HG03571 (cell line): Measurements from ENCODE around the gene EPB41L4B.
A peak's percentile ranks its signal among the peaks of the same experiment; 100 is the strongest.
"Not testable (repeated sequence)": the region's sequence is repeated elsewhere in the genome, so short reads cannot be mapped to it uniquely, and the experiment has no call there.

ENCODE experiments used
- ATAC-seq: cut with Tn5 transposase; IDR thresholded peaks from one replicate; pipeline ENCODE4 v1.9.1; 2021; ENCODE audit not compliant: unreplicated experiment

EPB41L4B gene

DNA sequence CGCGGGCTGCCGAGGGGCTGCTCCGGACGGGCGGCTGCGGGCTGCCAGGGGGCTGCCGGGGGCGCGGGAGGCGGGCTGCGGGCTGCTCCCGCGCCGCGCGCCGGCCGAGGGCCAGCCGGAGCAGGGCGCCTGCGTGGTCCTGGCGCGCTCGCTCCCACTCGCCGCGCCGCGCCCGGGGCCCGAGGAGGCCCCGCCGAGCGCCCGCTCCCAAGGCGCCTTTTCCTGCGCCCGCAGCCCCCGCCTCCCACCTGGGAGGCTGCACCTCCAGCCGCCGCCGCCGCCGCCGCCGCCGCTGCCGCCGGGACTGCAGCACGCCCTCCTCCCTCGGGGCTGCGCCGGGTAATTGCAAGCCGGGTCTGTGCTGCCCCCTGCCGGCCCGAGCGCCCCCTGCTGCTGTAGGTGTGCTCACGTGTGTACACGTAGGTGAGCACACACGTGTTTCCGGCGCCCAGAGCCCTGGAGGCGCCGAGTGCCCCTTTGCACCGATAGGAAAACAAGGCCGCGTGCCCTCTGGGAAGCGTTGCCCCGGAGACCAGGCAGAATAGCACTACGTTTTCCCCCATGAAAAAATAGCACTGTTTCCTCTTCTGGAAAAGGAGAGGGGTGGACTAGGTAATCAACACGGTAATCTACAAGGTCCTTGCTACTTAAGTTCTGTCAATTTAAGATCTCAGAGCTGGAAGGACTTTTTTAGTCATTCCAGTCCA lies at the start of gene EPB41L4B:
Gene EPB41L4B, minus strand, starts transcription at position 318 of the 707 bp plus-strand sequence. CDS start 613 bp downstream, outside the sequence.
- peak; percentile 98 for ATAC-seq

DNA sequence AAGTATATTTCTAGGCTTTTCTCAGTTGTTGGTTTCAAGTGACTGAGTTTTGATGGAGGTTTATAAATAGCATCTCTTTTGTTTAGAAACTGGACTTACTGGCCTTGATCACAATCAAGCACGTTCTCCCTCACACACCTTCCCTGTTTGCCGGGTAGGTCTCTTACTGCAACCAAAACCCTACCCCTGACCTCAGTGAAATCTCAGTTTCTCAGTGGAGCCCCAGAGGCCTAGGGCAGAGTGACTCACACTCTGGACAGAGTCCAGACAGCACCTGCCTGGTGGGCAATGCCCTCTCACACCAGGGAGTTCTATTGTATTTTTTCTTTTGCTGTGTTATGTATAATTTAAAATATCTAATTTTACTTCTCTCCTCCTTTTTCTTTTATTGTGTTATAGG lies 48.4 kb upstream of the EPB41L4B start:
- no peak for ATAC-seq

DNA sequence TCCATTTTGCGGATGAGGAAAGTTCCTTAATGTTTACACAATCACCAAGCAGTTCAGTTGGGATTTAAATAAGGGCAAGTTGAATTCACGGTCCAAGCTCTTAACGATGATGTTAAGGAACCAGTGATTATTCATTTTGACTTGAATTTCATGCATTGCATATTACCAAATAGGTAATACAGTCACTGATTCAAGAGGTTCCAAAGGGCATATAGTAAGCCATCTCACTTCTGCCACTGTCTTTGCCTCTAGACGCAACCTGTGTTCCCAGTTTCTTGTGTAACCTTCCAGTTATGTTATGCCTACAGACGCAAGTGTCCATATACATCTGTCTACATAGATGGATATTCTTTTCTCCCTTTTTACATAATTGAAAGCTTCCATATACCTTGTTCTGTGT lies 39.9 kb upstream of the EPB41L4B start:
- no peak for ATAC-seq

DNA sequence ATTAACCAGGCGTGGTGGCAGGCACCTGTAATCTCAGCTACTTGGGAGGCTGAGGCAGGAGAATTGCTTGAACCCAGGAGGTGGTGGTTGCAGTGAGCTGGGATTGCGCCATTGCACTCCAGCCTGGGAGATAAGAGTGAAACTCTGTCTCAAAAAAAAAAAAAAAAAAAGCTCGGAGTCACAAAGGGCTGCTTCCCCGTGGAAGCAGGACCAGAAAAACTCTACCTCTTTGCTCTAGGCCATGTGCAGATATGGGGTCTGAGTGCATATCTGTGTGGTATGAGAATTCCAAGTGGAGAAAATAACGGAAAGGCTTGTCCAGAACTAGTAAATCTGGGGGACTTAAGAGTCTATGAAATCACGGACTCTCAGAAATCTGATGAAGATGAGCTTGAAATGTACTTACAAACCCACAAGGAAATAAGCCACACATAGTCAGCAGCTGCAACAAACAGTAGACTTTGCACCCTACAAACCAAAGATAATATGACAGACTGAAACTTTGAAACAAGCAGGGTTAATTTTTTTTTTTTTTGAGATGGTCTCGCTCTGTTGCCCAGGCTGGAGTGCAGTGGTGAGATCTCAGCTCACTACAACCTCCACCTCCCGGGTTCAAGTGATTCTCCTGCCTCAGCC lies 38.2 kb upstream of the EPB41L4B start:
- not testable (repeated sequence) for ATAC-seq

DNA sequence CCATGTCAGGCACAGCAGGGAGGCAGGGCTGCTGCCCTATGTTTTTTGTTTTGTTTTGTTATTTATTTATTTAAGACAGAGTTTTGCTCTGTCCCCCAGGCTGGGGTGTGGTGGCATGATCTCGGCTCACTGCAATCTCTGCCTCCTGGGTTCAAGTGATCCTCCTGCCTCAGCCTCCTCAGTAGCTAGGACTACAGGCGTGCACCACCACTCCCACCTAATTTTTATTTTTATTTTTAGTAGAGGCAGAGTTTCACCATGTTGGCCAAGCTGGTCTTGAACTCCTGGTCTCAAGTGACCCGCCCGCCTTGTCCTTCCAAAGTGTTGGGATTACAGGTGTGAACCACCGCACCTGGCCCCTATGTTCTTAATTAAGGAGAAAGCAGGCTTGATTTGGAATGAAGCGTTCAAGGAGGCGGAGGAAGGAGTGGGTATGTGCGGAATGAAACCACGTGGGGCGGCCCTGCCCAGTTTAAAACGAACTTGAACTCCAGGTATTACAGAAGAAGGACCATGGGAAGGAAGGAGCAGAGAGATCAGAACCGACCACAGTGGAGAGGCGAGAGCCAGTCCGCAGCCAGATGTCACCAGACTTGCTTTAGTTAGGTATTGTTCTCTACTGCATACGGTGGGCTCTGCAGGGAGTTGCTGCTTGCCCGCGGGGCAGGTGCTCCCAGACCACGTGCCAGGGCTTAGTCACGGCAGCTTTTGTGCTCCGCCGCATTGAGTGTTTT lies 34.9 kb upstream of the EPB41L4B start:
- no peak for ATAC-seq

DNA sequence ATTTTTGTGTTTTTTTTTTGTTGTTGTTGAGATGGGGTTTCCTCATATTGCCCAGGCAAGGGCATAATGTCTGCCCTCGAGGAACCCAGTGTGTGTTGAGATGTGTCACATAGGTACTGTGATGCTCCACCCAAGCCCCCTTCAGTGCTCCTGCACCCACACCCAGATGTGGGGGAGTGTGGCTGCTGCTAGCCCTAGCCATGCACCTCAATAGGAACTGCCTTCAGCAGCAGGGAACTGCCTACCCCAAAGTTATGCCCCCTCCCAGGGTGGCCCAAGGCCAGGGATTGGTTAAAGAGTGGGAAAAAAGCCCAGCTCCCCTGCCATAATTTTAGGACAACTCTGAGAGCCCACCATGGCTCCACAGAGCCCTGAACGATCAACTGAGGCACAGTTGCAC lies 33.3 kb upstream of the EPB41L4B start:
- ATAC-seq, result no peak

DNA sequence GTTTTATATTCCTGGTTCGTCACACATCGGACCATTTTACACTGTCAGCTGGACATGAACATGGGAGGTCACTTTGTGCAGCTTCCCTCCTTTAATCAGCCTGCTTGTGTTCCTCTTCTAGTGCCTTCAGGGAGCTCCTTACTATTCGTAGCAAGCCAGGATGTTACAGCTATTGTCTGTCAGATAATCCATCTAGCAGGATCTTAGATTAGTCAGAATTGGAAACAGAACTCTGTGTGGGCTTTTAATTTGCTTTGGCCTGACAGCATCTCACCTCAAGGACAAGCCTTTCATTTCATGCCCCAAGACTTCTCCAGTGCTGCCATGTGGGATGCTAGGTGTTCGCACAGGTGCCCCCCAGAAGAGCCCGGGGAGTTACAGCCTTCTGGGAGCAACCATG lies 30.2 kb upstream of the EPB41L4B start:
- ATAC-seq, result no peak

DNA sequence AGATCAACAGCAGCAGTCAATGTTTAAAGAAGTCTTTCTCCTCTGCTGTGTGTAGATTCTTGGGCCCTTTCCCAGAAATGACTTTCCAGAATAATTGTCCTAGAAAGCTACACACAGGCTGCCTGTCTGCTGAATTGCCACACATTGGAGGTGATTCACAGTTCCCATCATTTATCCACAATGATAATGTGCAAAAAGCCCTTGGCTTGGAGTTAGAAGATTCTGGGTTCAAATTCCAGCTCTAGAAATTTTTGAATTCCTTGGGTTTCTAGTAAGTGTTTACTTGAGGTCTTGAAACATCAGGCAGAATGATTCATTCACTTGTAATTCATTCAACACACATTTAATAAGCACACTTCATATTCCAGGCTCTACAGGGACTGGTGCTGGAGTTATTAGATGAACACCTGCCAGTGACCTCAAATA lies 28.6 kb upstream of the EPB41L4B start:
- ATAC-seq, result no peak

DNA sequence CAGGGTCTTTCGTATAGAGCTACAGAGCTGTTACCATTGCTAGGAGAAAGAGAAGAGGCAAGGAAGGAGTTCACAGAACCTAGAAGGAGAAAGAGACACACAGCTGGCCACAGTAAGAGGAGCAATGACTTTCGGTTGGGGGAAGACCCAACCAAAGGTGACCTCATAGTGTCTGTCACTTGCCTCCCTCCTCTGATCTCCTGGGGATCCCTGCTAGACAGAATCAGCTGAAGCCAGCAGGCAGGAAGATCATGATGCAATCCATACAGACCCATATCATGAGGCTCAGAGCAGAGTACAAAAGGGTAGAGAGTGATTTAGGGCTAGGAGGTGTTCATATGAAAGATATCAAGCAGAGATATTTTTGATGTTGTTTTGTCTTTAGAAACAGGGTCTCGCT lies 26.0 kb upstream of the EPB41L4B start:
- ATAC-seq, result no peak

DNA sequence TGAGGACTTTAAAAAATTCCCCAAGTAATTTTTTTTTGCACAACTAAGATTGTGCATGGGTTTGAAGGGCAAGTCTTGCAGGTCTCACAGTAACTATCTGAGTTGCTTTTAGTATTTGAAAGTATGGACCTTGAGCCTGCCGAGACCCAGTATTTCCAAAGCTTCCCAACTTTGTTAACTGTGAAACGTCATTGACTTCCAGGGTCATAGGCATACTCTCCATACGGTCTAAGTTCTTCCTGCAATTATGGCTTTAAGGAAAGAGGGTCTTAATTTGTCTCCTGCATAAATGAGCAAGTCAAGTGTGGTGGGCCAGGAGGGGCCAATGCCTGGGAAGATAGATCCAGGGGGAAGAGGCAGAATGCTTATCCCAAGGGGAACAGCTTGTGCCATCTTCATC lies 24.0 kb upstream of the EPB41L4B start:
- ATAC-seq, result no peak

DNA sequence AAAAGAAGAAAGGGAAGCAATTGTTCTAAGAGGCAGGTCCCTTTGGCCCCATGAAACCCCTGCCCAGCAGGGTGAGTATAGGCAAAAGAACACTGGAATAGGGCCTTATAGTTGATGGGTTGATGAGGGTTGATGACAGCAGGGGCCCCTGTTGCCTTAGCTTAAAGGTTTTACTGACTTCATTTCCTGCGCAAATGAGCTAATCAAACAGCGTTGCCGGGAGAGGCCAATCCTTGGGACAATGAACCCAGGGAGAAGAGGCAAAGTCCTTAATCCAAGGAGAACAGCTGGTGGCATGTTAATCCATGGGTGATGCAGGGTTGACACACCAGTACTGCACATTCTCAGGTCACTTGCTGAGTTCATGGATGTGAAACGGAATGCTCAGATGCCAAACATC lies 22.0 kb upstream of the EPB41L4B start:
- ATAC-seq, result no peak

DNA sequence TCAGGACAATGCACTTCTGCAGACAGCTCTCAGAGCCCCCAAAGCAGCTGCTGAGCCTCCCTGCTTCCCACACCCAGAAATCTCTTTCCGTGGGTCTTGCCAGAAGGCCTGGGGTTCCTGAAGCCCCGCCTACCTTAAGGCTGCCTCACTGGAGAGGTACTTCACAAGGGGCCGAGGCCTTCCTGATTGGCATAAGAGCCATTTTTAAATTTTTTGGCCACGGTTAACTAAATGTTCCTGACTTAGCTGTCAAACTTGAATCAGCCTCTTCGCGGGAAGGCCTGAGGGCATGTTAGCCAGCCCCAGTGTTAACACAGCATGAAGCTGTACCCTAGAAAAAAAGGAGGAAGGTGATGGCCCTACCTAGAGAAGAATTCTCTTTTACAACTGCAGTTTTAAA lies 20.7 kb upstream of the EPB41L4B start:
- ATAC-seq, result no peak

DNA sequence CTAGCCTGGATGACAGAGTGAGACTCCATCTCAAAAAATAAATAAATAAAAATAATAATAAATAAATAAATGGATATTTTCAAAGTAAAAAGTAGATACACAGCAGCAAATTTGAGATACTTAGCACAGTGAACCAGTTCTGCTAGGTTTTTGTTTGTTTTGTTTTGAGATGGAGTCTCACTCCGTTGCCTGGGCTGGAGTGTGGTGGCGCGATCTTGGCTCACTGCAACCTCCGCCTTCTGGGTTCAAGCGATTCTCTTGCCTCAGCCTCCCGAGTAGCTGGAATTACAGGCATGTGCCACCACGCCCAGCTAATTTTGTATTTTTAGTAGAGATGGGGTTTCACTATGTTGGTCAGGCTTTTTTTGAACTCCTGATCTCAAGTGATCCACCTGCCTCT lies 20.1 kb upstream of the EPB41L4B start:
- ATAC-seq, result not testable (repeated sequence)

DNA sequence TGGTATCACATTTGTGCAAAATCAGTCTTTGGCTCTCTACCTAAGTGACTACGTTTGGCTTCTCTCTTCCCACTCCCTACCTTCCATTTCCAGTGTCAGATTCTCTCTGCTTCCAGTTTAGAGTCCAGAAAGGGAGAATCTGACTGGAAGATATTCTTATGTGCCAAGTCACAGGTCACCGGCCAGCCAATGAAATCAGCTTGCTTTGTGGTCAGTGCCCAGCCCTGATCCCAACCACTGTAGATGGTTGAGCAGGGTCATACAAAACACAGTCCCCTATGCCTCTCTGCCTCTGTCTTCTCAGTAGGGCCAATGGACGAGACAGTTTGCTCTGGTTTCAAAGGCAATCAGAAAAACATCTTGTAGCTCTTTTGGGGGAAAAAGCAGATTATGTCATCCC lies 15.6 kb upstream of the EPB41L4B start:
- no peak for ATAC-seq

DNA sequence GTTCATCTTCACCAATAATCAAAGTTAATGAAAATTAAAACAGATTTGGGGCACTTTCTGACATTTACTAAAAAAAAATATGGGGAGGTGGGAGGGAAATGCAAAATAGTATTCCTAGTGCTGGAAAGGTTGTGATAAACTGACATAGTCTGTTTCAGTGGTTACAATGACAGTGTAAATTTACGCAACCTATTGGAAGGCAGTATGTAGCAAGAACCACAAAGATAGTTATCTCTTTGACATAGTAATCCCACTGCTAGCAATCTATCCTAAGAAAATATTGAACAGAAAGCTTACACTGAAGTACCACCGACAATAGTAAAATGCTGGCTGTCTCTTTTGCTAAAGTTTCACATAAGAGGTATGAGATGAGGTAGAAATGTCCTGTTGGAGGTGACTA lies 15.1 kb upstream of the EPB41L4B start:
- ATAC-seq, result no peak

DNA sequence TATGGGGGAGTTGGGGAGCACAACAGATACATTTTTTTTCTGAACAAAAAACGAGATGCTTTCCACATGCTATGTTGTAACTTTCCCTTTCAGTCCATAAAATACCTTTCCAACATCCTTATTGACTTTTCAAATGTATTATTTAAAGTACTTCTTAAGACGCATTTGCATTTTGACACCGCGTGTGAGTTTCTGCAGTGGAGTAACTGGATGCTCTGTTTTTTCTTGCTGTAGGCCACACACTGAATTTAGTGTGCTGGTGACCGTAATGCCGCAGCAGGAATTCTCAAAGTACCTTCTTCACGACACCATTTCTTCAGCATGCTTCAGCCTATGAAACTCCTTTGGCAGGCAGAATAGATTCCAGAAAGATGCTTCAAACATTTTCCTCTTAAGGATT lies 14.3 kb upstream of the EPB41L4B start:
- ATAC-seq, result no peak

DNA sequence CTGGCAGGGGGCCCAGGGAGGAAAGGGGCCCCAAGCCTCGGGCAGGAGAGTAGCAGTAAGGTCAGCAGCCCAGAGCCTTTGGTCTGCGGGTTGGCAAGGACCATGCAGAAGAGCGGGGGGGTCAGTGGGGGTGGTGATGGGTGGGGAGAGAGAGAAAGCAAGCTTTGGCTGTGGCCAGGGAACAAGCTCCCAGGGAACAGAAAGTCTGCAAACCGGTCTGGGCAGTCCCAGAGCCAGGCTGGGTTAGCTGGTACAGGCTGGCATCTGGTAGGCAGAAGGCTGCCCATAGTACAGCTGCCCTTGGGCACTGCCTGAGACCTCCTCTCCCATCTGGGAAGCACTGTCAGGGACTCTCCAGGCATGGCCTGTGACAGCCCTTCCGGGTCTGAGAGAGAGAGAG lies 10.5 kb upstream of the EPB41L4B start:
- no peak for ATAC-seq

DNA sequence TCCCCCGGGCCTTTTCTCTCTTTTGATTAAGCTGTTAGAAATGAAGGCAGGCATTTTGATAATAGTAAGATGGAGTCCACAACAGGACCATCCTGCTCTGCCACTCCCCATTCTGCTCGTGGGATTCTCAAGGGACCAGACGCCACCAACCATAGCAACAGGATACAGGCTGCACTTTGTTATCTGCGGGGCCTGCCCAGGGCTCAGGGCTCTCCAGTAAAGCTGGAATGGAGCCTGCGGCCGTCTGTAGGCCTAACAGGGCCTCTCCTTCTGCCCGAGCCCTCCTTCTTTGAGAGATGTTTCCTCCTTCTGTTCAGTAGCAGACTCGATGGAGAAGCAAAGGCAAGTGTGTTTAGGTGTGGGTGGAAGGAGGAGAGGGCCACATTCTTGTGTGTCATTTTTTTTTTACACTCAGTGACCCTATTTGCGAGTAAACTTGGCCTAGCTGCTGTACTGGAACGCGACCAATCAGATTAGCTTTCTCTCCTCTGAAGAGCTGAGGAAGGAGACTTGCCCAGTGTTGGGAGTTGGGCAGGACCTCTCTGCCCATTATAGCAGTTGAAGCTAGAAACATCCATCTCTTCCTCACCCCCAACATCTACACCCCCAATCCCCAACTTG lies 8.9 kb upstream of the EPB41L4B start:
- no peak for ATAC-seq

DNA sequence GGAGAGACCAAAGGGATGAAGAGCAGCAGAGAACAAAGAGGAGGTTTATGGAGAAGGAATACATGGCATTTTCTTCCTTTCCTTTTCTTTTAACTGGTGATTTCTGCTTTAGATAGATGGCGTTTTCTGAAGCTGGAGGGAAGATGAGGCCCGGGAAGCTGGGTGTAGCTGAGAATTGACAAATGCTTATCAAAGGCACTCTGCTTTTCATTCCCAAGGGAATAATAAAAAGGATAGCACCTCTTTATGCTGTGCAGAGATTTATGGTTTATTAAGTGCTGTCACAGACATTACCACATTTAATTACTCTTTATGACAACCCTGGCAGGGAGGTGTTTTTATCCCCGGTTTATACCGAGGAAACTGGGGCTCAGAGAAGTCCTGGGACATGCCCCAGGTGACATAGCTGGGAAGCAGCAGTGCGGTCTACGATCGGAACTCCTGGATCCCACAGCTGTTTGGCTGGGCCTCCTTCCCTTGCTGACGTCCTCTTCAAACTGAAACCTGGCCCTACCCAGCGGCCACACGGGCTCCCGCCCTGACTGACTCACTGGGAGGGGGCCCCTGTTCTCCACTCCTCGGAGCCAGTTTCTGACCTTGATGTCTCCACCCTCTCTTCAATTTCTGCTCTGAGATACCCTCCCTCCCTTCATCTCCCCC lies 8.2 kb upstream of the EPB41L4B start:
- no peak for ATAC-seq

DNA sequence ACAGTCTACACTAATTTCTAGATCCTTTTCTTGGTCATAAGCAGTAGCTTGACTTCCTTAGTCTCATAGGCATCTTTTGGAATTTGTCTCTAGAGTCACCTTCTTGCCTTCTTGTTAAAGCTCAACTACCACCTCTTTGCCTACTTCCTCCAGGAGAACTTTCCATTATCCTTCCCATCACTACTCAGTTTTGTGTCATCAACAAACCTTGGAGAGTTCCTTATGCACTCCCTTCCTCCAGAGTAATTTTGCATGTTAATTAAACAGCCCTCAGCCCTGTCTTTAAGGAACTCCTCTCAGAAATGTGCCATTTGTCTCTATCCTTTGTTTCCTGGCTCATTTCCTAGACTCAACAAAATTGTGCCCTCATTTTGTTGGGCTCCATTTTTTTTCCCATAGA lies 4.2 kb upstream of the EPB41L4B start:
- ATAC-seq, result no peak

DNA sequence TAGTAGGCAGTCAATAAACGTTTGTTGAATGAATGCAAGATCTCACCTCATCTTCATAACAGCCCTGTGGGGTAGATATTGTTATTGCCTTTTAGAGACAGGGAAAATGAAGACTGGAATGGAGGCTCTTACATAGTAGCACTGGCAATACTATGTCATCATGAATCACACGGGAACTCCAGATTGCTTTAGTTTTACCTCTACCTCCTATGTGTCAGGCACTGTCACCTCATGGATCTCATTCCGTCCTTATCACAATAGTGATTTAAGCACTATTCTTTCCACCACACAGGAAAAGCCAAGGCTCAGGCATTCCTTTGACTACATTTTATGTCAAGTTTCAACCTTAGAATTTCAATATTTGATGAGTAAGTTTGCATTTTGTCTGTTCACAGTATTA lies 2.9 kb upstream of the EPB41L4B start:
- no peak for ATAC-seq
